ENCODE results near the gene SPATA21. TPM values are rescaled to one million over a fixed set of nuclear protein-coding genes. Genes with fewer than 3 reads are reported as not detected.
A peak's percentile ranks its signal among the peaks of the same experiment; 100 is the strongest.

SPATA21 gene
- total and polyA plus RNA-seq, 8 donors: 0.14 to 0.46 (median 0.25) TPM; not detected in 2

GRCh38 chr1:16352842-16353535 is 84.2 kb downstream of the SPATA21 start:
- Histone ChIP-seq H3K27me3 (no peaks in the 10 kb centered on the region), H3K4me3 (peak overlapping the region; percentile 83 to 98), H3K36me3 (no peaks in the 10 kb centered on the region), H3K27ac (peak overlapping the region; percentile 89 to 90), H3K4me1 (peaks cover 0 to 43% of the 10 kb centered on the region in 2 donors), H3K9me3 (no peaks in the 10 kb centered on the region)
- intact Hi-C loops (cut with DNase I): no loop called here
- DNase-seq (peak in 1 of 4 donors; percentile 34), ATAC-seq (no peak)
- TF ChIP-seq CTCF (IDR thresholded peaks at IDR 0.05): no peak

- H3K27ac ChIP-seq: peak within 1 kb of the TSS; percentile 89 to 90
- peaks cover 0 to 46% of the 10 kb centered on the region in 2 donors for H3K4me1 ChIP-seq
- DNase-seq (peak; percentile 91 to 98 (median 96)), ATAC-seq (peak; percentile 98)
- TF ChIP-seq CTCF (IDR thresholded peaks at IDR 0.05): peak; percentile 15 to 53
- intact Hi-C loops (cut with DNase I): no loop called here
- no peaks in the 10 kb centered on the region for H3K9me3 ChIP-seq
- H3K27me3 ChIP-seq: no peaks in the 10 kb centered on the region
- H3K36me3 ChIP-seq: no peaks in the 10 kb centered on the region
- H3K4me3 ChIP-seq: peak within 1 kb of the TSS; percentile 83 to 98
Measured at GRCh38 chr1:16351994-16352841, 85.0 kb downstream of the SPATA21 start, which contains the start of gene FBXO42. Gene FBXO42, minus strand, starts transcription at chr1:16352480. Its CDS starts 37,062 bp downstream, at chr1:16315418.

- ATAC-seq: peak; percentile 27
- H3K4me1 ChIP-seq: peaks cover 0 to 46% of the 10 kb centered on the region in 2 donors
- H3K36me3 ChIP-seq: no peaks in the 10 kb centered on the region
- peak overlapping the region; percentile 89 to 90 for H3K27ac ChIP-seq
- TF ChIP-seq CTCF (IDR thresholded peaks at IDR 0.05): no peak
- peak in 1 of 4 donors; percentile 40 for DNase-seq
- H3K4me3 ChIP-seq: peak overlapping the region; percentile 83 to 98
- H3K27me3 ChIP-seq: no peaks in the 10 kb centered on the region
- intact Hi-C loops (cut with DNase I): no loop called here
- H3K9me3 ChIP-seq: no peaks in the 10 kb centered on the region
Measured at GRCh38 chr1:16351456-16351993, 85.7 kb downstream of the SPATA21 start.

GRCh38 chr1:16349847-16350406 is 87.3 kb downstream of the SPATA21 start:
- Histone ChIP-seq H3K4me1 (peaks cover 0 to 46% of the 10 kb centered on the region in 2 donors), H3K4me3 (no peak overlapping the region), H3K9me3 (no peaks in the 10 kb centered on the region), H3K27me3 (no peaks in the 10 kb centered on the region), H3K36me3 (no peaks in the 10 kb centered on the region), H3K27ac (no peak overlapping the region)
- intact Hi-C loops (cut with DNase I): no loop called here
- no peak for TF ChIP-seq CTCF (IDR thresholded peaks at IDR 0.05)
- no peak for ATAC-seq
- no peak for DNase-seq

Other genes starting within 250 kb of the SPATA21 start
- gene ARHGEF19, start 224.8 kb downstream of the SPATA21 start, total RNA-seq: 10 to 100 TPM; 10.4 to 13.1 TPM
- 10 to 100 TPM; 52.9 to 67.7 (median 59.6) TPM for gene ARHGEF19, start 224.8 kb downstream of the SPATA21 start, polyA plus RNA-seq (ENCODE audit: insufficient read length in 6 of 6)
- 1 to 10 TPM; 5.6 to 8.9 TPM for gene CPLANE2, start 200.2 kb downstream of the SPATA21 start, total RNA-seq
- gene CPLANE2, start 200.2 kb downstream of the SPATA21 start, polyA plus RNA-seq (ENCODE audit: insufficient read length in 6 of 6): 1 to 10 TPM; 3.9 to 6.0 (median 4.9) TPM
- gene FBXO42, start 84.9 kb downstream of the SPATA21 start, total RNA-seq: 10 to 100 TPM; 18.8 to 19.5 TPM
- gene FBXO42, start 84.9 kb downstream of the SPATA21 start, polyA plus RNA-seq (ENCODE audit: insufficient read length in 6 of 6): 10 to 100 TPM; 20.3 to 22.4 (median 21.5) TPM
- gene SZRD1, start 70.2 kb downstream of the SPATA21 start, total RNA-seq: 100 to 1,000 TPM; 114 to 134 TPM
- gene SZRD1, start 70.2 kb downstream of the SPATA21 start, polyA plus RNA-seq (ENCODE audit: insufficient read length in 6 of 6): 10 to 100 TPM; 69.9 to 97.8 (median 89.6) TPM
- gene NECAP2, start 3.3 kb upstream of the SPATA21 start, total RNA-seq: 10 to 100 TPM; 69.5 to 73.5 TPM
- 10 to 100 TPM; 73.8 to 84.1 (median 78.5) TPM for gene NECAP2, start 3.3 kb upstream of the SPATA21 start, polyA plus RNA-seq (ENCODE audit: insufficient read length in 6 of 6)
- 1,000 to 10,000 TPM; 2,748 to 3,444 TPM for gene RNU1-1, start 76.9 kb upstream of the SPATA21 start, total RNA-seq
- 1 to 10 TPM; 1.5 to 9.4 (median 2.1) TPM for gene RNU1-1, start 76.9 kb upstream of the SPATA21 start, polyA plus RNA-seq (ENCODE audit: insufficient read length in 6 of 6)
- gene NBPF1, start 176.1 kb upstream of the SPATA21 start, total RNA-seq: 10 to 100 TPM; 35.2 to 40.1 TPM
- gene NBPF1, start 176.1 kb upstream of the SPATA21 start, polyA plus RNA-seq (ENCODE audit: insufficient read length in 6 of 6): 100 to 1,000 TPM in 5 of 6 donors, 10 to 100 TPM in 1; 98.9 to 125 (median 109) TPM
- gene RNU1-3, start 229.5 kb upstream of the SPATA21 start, total RNA-seq: 1,000 to 10,000 TPM; 2,748 to 3,444 TPM
- gene RNU1-3, start 229.5 kb upstream of the SPATA21 start, polyA plus RNA-seq (ENCODE audit: insufficient read length in 6 of 6): 1 to 10 TPM; 1.5 to 9.4 (median 2.1) TPM